Measurements from ENCODE around the gene ZNF157.

GRCh38 chrX:47460561-47460960, 90.2 kb downstream of the ZNF157 start:
- TF ChIP-seq, protein P1, sequence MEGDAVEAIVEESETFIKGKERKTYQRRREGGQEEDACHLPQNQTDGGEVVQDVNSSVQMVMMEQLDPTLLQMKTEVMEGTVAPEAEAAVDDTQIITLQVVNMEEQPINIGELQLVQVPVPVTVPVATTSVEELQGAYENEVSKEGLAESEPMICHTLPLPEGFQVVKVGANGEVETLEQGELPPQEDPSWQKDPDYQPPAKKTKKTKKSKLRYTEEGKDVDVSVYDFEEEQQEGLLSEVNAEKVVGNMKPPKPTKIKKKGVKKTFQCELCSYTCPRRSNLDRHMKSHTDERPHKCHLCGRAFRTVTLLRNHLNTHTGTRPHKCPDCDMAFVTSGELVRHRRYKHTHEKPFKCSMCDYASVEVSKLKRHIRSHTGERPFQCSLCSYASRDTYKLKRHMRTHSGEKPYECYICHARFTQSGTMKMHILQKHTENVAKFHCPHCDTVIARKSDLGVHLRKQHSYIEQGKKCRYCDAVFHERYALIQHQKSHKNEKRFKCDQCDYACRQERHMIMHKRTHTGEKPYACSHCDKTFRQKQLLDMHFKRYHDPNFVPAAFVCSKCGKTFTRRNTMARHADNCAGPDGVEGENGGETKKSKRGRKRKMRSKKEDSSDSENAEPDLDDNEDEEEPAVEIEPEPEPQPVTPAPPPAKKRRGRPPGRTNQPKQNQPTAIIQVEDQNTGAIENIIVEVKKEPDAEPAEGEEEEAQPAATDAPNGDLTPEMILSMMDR (conservative IDR thresholded peaks at IDR 0.05; ENCODE audit: low read depth, low read length) = no peak
- no peak for TF ChIP-seq EZH2 (IDR thresholded peaks at IDR 0.05; ENCODE audit: low read length, unreplicated experiment)
- no peak for TF ChIP-seq EZH2phosphoT487 (IDR thresholded peaks at IDR 0.05; ENCODE audit: borderline replicate concordance, low read length)

All from PC-3 (cell line).